Mucosa of stomach (tissue), 1 donor: Measurements from ENCODE around the gene DRAXIN.

Experiments used
- H3K27me3 ChIP-seq: one replicate; pipeline ENCODE4 v1.7.0; 2013; ENCODE audit warnings: mild to moderate bottlenecking, low read length; ENCODE audit not compliant: control insufficient read depth, insufficient read depth
- H3K36me3 ChIP-seq: one replicate; pipeline ENCODE4 v1.7.0; 2013; ENCODE audit warnings: low read length; ENCODE audit not compliant: control insufficient read depth, insufficient read depth
- H3K4me1 ChIP-seq: one replicate; pipeline ENCODE4 v1.7.0; 2013; ENCODE audit warnings: mild to moderate bottlenecking, low read length; ENCODE audit not compliant: control insufficient read depth, insufficient read depth
- H3K4me3 ChIP-seq: one replicate; pipeline ENCODE4 v1.7.0; 2013; ENCODE audit warnings: low read length
- H3K9ac ChIP-seq: one replicate; pipeline ENCODE4 v1.7.0; 2013; ENCODE audit warnings: mild to moderate bottlenecking, low read length, moderate library complexity
- H3K9me3 ChIP-seq: one replicate; pipeline ENCODE4 v1.7.0; 2013; ENCODE audit warnings: mild to moderate bottlenecking, low read length, moderate library complexity; ENCODE audit not compliant: control insufficient read depth
- donor health status: Pancreatic carcinoma.

Gene DRAXIN

DNA sequence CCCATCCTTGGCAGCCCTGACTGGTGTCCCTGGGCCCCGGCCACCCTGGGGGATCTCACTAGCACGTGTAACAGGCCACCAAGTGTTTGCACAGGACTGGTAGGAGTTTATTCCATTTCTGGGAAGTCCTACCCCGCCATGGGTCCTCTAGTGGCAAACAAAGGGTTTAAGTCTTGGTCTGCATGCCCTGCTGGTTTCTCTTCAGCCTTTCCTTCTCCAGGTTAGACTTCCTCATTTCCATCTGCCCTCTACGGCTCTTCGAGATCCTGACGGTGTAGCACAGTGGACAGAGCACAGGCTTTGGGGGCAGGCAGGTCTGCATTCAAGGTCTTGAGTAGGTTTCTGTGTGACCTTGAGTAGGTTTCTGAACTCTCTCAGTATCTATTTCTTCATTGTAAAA lies 47.3 kb downstream of the DRAXIN start:
- Histone ChIP-seq H3K9ac (no peak overlapping the region), H3K36me3 (no peaks in the 10 kb centered on the region), H3K27me3 (no peaks in the 10 kb centered on the region), H3K9me3 (no peaks in the 10 kb centered on the region), H3K4me3 (no peak overlapping the region), H3K4me1 (peaks cover 16% of the 10 kb centered on the region)

- no peaks in the 10 kb centered on the region for H3K27me3 ChIP-seq
- no peaks in the 10 kb centered on the region for H3K9me3 ChIP-seq
- H3K4me3 ChIP-seq = no peak overlapping the region
- H3K36me3 ChIP-seq = no peaks in the 10 kb centered on the region
- peaks cover 12% of the 10 kb centered on the region for H3K4me1 ChIP-seq
- H3K9ac ChIP-seq = no peak overlapping the region
Measured at GRCh38 chr1:11740258-11741192, 49.0 kb downstream of the DRAXIN start.

DNA sequence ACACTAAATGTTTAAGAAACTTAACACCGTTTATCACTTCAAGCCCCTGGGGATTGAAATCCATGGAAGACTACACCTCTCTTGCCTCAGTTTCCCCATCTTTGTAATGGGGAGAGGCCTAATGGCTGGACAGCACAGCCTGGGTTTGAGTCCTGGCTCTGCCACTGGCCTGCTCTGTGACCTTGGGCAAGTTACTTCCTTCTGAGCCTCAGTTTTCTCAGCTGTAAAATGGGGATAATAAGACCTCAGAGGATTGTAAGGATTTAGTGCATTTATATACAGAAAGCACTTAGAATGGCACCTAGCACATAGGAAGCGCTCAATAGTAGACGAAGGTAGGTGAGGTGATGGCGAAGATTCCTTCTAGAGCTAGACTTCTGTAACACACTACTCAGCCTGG lies 50.0 kb downstream of the DRAXIN start:
- Histone ChIP-seq H3K4me1 (peaks cover 18% of the 10 kb centered on the region), H3K27me3 (no peaks in the 10 kb centered on the region), H3K9me3 (no peaks in the 10 kb centered on the region), H3K9ac (no peak overlapping the region), H3K4me3 (no peak overlapping the region), H3K36me3 (no peaks in the 10 kb centered on the region)

DNA sequence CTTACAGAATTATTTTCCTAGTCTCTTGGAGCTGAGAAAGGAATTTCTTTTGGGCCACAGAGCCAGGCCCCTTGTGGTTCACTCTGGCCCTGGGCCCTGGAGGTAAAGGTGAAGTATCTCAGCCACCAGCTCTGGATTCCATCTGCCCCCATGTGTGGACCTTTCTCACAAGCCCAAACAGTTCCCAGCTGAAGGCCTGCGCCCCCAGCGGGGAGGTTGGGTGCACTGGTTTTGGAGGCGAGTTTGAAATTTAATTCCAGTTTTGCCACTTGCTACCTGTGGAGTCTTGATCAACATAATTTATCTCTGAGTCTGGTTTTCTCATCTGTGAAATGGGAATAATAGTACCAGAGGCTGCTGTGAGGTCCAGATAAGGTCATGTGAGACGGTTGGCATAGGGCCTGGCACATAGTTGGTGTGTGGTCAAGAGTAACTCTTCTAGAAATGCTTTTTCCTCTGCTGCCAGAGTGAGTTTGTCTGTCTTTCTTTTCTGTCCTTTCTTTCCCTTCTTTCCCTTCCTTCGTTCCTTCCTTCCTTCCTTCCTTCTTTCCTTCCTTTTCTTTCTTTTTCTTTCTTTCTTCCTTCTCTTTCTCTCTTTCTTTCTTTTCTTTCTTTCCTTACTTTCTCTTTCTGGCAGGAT lies 50.5 kb downstream of the DRAXIN start:
- no peak overlapping the region for H3K9ac ChIP-seq
- no peaks in the 10 kb centered on the region for H3K27me3 ChIP-seq
- H3K4me3 ChIP-seq = no peak overlapping the region
- peaks cover 18% of the 10 kb centered on the region for H3K4me1 ChIP-seq
- no peaks in the 10 kb centered on the region for H3K9me3 ChIP-seq
- H3K36me3 ChIP-seq = no peaks in the 10 kb centered on the region

- no peak overlapping the region for H3K9ac ChIP-seq
- H3K4me3 ChIP-seq = no peak overlapping the region
- no peaks in the 10 kb centered on the region for H3K27me3 ChIP-seq
- no peaks in the 10 kb centered on the region for H3K9me3 ChIP-seq
- H3K36me3 ChIP-seq = no peaks in the 10 kb centered on the region
- H3K4me1 ChIP-seq = peaks cover 13% of the 10 kb centered on the region
Measured at GRCh38 chr1:11744287-11744686, 52.8 kb downstream of the DRAXIN start.

DNA sequence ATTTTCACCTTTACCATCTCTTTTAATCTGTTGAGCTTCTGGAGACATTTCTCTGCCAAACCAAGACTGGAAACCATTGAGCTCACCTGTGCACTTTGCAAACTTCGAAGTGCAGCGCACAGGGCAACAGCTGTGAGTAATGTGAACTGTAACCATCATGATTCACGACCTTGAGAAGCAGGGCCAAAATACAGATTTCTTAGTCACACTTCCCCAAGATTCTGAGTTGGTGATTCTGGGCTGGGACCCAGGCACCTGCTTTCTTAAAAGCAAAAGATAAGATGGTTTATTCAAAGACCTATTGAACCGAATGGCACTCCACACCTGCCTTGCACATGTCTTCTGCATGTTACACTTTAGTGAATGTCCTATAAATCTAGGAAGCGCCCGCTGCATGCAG lies 54.6 kb downstream of the DRAXIN start:
- no peak overlapping the region for H3K9ac ChIP-seq
- H3K36me3 ChIP-seq = no peaks in the 10 kb centered on the region
- peaks cover 13% of the 10 kb centered on the region for H3K4me1 ChIP-seq
- no peak overlapping the region for H3K4me3 ChIP-seq
- H3K9me3 ChIP-seq = no peaks in the 10 kb centered on the region
- no peaks in the 10 kb centered on the region for H3K27me3 ChIP-seq

DNA sequence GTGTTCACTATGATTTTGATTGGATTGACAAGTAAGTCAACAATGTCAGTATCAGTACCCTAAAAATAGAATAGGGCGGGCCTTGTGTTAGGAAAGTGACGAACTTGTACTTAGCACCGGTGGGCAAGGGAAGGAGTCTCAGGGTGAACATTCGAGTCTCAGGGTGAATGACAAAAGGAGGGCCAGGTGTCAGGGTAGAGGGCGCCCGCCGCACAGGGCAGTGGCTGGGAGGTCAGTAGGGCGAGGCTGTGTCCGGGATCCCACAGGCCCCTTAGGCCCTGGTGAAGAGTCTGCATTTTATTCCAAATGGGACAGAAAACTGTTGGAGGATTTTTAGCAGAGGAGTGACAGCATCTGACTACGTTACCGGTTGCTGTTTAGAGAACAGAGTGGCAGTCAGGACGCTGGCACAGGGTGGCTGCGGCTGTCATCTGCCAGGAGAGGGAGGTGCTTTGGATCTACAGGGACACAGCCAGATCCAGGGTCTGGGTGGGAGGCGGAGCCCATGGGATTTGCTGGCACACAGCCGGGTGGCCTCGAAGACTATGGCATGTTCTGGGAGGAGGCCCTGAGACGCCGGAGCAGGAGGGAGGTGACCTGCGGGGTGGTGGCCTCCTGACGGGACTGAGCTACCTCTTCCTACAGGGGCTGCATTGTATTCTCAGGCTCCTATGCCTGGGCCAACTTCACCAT lies 55.4 kb downstream of the DRAXIN start:
- Histone ChIP-seq H3K9ac (no peak overlapping the region), H3K27me3 (no peaks in the 10 kb centered on the region), H3K36me3 (no peaks in the 10 kb centered on the region), H3K4me1 (peaks cover 13% of the 10 kb centered on the region), H3K4me3 (no peak overlapping the region), H3K9me3 (no peaks in the 10 kb centered on the region)

GRCh38 chr1:11748294-11749202 lies 57.0 kb downstream of the DRAXIN start:
- Histone ChIP-seq H3K4me1 (peaks cover 13% of the 10 kb centered on the region), H3K4me3 (no peak overlapping the region), H3K27me3 (no peaks in the 10 kb centered on the region), H3K9ac (no peak overlapping the region), H3K36me3 (no peaks in the 10 kb centered on the region), H3K9me3 (no peaks in the 10 kb centered on the region)

GRCh38 chr1:11749203-11749689 lies 57.7 kb downstream of the DRAXIN start:
- no peaks in the 10 kb centered on the region for H3K9me3 ChIP-seq
- no peak overlapping the region for H3K9ac ChIP-seq
- no peaks in the 10 kb centered on the region for H3K36me3 ChIP-seq
- H3K27me3 ChIP-seq = no peaks in the 10 kb centered on the region
- H3K4me3 ChIP-seq = no peak overlapping the region
- peaks cover 13% of the 10 kb centered on the region for H3K4me1 ChIP-seq

DNA sequence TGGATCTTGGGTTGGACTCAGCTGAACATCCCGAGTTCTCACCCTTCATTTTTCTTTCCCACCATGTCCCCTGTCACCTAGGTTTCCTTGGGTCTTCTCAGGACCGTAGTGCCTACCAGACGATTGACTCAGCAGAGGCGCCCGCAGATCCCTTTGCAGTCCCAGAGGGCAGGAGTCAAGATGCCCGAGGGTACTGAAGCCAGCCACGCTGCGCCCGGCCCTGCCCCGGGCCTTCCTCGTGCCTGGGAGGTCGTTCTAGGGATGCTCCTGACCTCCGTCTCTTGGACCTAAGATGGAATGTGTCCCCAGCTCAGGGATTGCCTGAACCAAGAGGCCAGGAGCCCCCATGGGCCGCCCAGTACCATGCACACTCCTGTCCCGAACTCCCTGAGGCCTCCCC lies 58.5 kb downstream of the DRAXIN start:
- no peak overlapping the region for H3K4me3 ChIP-seq
- no peaks in the 10 kb centered on the region for H3K36me3 ChIP-seq
- peaks cover 13% of the 10 kb centered on the region for H3K4me1 ChIP-seq
- no peaks in the 10 kb centered on the region for H3K9me3 ChIP-seq
- H3K9ac ChIP-seq = no peak overlapping the region
- H3K27me3 ChIP-seq = no peaks in the 10 kb centered on the region

DNA sequence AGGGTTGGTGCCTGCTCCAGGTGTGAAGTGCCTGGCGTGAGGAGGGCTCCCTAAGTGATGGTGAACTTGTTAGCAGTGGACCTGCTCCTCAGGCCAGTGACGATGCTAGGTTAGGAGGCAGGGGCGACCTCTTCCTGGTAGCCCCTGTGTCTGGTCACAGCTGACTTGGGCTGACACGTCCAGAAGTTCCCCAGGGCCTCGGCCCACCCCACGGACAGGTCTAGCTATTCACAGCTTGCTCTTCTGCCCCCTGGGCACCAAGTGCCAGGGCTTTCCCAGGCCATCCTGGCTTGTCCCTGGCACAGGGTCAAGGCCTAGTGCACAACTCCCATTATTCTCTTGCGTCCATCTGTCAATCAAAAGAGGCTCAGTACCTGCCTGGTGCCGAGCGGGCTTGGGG lies 59.6 kb downstream of the DRAXIN start:
- peaks cover 8% of the 10 kb centered on the region for H3K4me1 ChIP-seq
- no peak overlapping the region for H3K9ac ChIP-seq
- H3K4me3 ChIP-seq = no peak overlapping the region
- no peaks in the 10 kb centered on the region for H3K9me3 ChIP-seq
- no peaks in the 10 kb centered on the region for H3K27me3 ChIP-seq
- H3K36me3 ChIP-seq = no peaks in the 10 kb centered on the region
